ENCODE measurements around the gene PCNX2. TPM values are rescaled to one million over a fixed set of nuclear protein-coding genes. Genes with fewer than 3 reads are reported as not detected.
A peak's percentile ranks its signal among the peaks of the same experiment; 100 is the strongest.
"Not testable (repeated sequence)": the region's sequence is repeated elsewhere in the genome, so short reads cannot be mapped to it uniquely, and the experiment has no call there.

PCNX2 gene
- total RNA-seq, 1 donor from 2014 or later = 2.2 TPM

GRCh38 chr1:233094269-233094668 lies 201.3 kb downstream of the PCNX2 start:
- peak; percentile 46 for ATAC-seq (ENCODE audit: poor library complexity)
- intact Hi-C loops (cut with DNase I) = no loop called here

GRCh38 chr1:233090746-233091494 lies 204.6 kb downstream of the PCNX2 start:
- DNase-seq = no peak
- intact Hi-C loops (cut with DNase I) = no loop called here
- no peak for ATAC-seq (ENCODE audit: poor library complexity)

More at GRCh38 chr1:233094269-233094668, 201.3 kb downstream of the PCNX2 start:
- no peak for DNase-seq

GRCh38 chr1:233089251-233089650 lies 206.3 kb downstream of the PCNX2 start:
- intact Hi-C loops (cut with DNase I) = no loop called here
- no peak for ATAC-seq (ENCODE audit: poor library complexity)
- no peak for DNase-seq

GRCh38 chr1:233088613-233089012 lies 206.9 kb downstream of the PCNX2 start:
- DNase-seq (no peak), ATAC-seq (ENCODE audit: poor library complexity) (no peak)
- intact Hi-C loops (cut with DNase I) = no loop called here

- ATAC-seq (ENCODE audit: poor library complexity) (no peak), DNase-seq (no peak)
- intact Hi-C loops (cut with DNase I) = no loop called here
Observed at GRCh38 chr1:233086961-233087881, 208.3 kb downstream of the PCNX2 start.

GRCh38 chr1:233085566-233085965 lies 210.0 kb downstream of the PCNX2 start:
- no peak for DNase-seq

GRCh38 chr1:233082778-233083550 lies 212.6 kb downstream of the PCNX2 start:
- ATAC-seq (ENCODE audit: poor library complexity) (no peak), DNase-seq (no peak)
- intact Hi-C loops (cut with DNase I) = no loop called here

More at GRCh38 chr1:233085566-233085965, 210.0 kb downstream of the PCNX2 start:
- intact Hi-C loops (cut with DNase I) = no loop called here
- ATAC-seq (ENCODE audit: poor library complexity) = no peak

GRCh38 chr1:233081735-233082134 lies 213.8 kb downstream of the PCNX2 start:
- intact Hi-C loops (cut with DNase I) = no loop called here
- DNase-seq (no peak), ATAC-seq (ENCODE audit: poor library complexity) (no peak)

GRCh38 chr1:233080827-233081226 lies 214.7 kb downstream of the PCNX2 start:
- DNase-seq; intact Hi-C loops (cut with DNase I); ATAC-seq (ENCODE audit: poor library complexity): not testable (repeated sequence)

GRCh38 chr1:233080286-233080685 lies 215.2 kb downstream of the PCNX2 start:
- intact Hi-C loops (cut with DNase I) = no loop called here
- no peak for ATAC-seq (ENCODE audit: poor library complexity)
- DNase-seq = no peak

GRCh38 chr1:233079574-233079973 lies 216.0 kb downstream of the PCNX2 start:
- ATAC-seq (ENCODE audit: poor library complexity) (no peak), DNase-seq (no peak)
- intact Hi-C loops (cut with DNase I) = no loop called here

GRCh38 chr1:233078396-233078795 lies 217.1 kb downstream of the PCNX2 start:
- no peak for DNase-seq
- intact Hi-C loops (cut with DNase I) = no loop called here
- ATAC-seq (ENCODE audit: poor library complexity) = no peak

- no peak for ATAC-seq (ENCODE audit: poor library complexity)
- intact Hi-C loops (cut with DNase I) = no loop called here
- DNase-seq = no peak
Observed at GRCh38 chr1:233075915-233076295, 219.6 kb downstream of the PCNX2 start.

GRCh38 chr1:233066087-233066486 lies 229.4 kb downstream of the PCNX2 start:
- DNase-seq (no peak), ATAC-seq (ENCODE audit: poor library complexity) (no peak)
- intact Hi-C loops (cut with DNase I) = no loop called here

- ATAC-seq (ENCODE audit: poor library complexity) (no peak), DNase-seq (no peak)
- intact Hi-C loops (cut with DNase I) = no loop called here
Observed at GRCh38 chr1:233065685-233066084, 229.8 kb downstream of the PCNX2 start.

- no peak for DNase-seq
- intact Hi-C loops (cut with DNase I) = no loop called here
- no peak for ATAC-seq (ENCODE audit: poor library complexity)
Observed at GRCh38 chr1:233064988-233065387, 230.5 kb downstream of the PCNX2 start.

- intact Hi-C loops (cut with DNase I) = no loop called here
- ATAC-seq (ENCODE audit: poor library complexity) = no peak
- no peak for DNase-seq
Observed at GRCh38 chr1:233063462-233063861, 232.1 kb downstream of the PCNX2 start.

GRCh38 chr1:233061265-233061664 lies 234.3 kb downstream of the PCNX2 start:
- no peak for DNase-seq
- ATAC-seq (ENCODE audit: poor library complexity) = peak; percentile 58
- intact Hi-C loops (cut with DNase I) = no loop called here

GRCh38 chr1:233060461-233060994 lies 235.0 kb downstream of the PCNX2 start:
- ATAC-seq (ENCODE audit: poor library complexity) (no peak), DNase-seq (no peak)
- intact Hi-C loops (cut with DNase I) = no loop called here
